ENCODE data around the gene AVL9. TPM values are rescaled to one million over a fixed set of nuclear protein-coding genes. Genes with fewer than 3 reads are reported as not detected.

AVL9 gene
- total RNA-seq, result 10 to 100 TPM; 27.7 to 54.4 (median 42.3) TPM

DNA sequence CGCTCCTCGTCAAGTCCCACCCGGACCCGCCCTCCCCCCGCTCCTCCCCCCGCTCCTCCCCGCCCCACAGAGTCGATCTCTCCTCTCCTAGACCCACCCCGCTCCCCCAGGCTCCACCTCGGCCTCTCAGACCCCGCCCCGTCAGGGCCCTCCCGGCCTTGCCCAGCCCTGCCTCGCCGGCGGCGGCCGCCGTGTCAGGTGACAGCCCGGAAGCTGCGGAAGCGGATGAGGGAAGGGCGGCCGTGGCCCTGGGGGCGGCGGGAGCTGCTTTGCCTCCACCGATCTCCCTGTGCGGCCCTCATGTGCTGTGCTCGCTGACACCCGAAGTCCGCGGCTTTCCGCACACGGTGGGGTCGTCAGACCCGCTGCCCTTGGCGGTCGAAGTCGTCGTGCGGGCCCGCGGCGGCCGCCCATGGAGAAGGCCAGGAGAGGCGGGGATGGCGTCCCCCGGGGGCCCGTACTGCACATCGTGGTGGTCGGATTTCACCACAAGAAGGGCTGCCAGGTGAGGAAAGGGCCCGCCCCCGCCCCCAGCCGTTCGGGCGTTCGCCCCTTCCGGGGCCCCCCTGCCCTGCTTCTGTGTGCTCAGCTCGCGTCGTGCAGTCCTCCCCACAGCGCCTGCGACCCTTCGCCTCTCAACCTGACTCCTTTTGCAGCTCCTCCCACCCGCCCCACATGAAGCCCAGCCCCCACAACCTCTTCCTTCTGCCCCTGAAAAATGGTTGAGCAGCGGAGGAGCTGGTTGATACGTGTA lies at the start of gene AVL9:
Gene AVL9 (plus strand): TSS at position 192 of the 754 bp plus-strand sequence. CDS start 221 bp downstream, at position 413.
- TF ChIP-seq POLR2AphosphoS5 (IDR thresholded peaks at IDR 0.05), result peak; percentile 95 to 96 (median 96)
- TF ChIP-seq POLR2A (IDR thresholded peaks at IDR 0.05), result peak; percentile 65
- TF ChIP-seq CTCF (IDR thresholded peaks at IDR 0.05), result no peak
- DNase-seq (ENCODE audit: low spot score in 2 of 2), result peak; percentile 97 to 98
- Histone ChIP-seq H3K27me3 (no peaks in the 10 kb centered on the region), H3K4me1 (peaks cover 0 to under 1% of the 10 kb centered on the region in 2 donors), H3K27ac (peak within 1 kb of the TSS; percentile 98 to 99), H3K4me3 (peak within 1 kb of the TSS; percentile 88 to 99 (median 93)), H3K9me3 (no peaks in the 10 kb centered on the region), H3K36me3 (no peaks in the 10 kb centered on the region)
- intact Hi-C loops (cut with DNase I; ENCODE audit: low total_unique reads), result no loop called here

GRCh38 chr7:32447218-32447617 lies 48.1 kb upstream of the AVL9 start:
- no peak for TF ChIP-seq POLR2A (IDR thresholded peaks at IDR 0.05)
- TF ChIP-seq POLR2AphosphoS5 (IDR thresholded peaks at IDR 0.05), result no peak
- no peak for TF ChIP-seq CTCF (IDR thresholded peaks at IDR 0.05)
- no peak overlapping the region for H3K4me3 ChIP-seq
- peaks cover 0 to 7% of the 10 kb centered on the region in 2 donors for H3K9me3 ChIP-seq
- H3K27me3 ChIP-seq, result no peaks in the 10 kb centered on the region
- H3K27ac ChIP-seq, result no peak overlapping the region
- no peaks in the 10 kb centered on the region for H3K36me3 ChIP-seq
- DNase-seq (ENCODE audit: low spot score in 2 of 2), result no peak
- intact Hi-C loops (cut with DNase I; ENCODE audit: low total_unique reads), result no loop called here
- no peaks in the 10 kb centered on the region for H3K4me1 ChIP-seq

GRCh38 chr7:32453341-32454011 lies 41.8 kb upstream of the AVL9 start:
- no peak for DNase-seq (ENCODE audit: low spot score in 2 of 2)
- Histone ChIP-seq H3K4me1 (no peaks in the 10 kb centered on the region), H3K36me3 (no peaks in the 10 kb centered on the region), H3K9me3 (no peaks in the 10 kb centered on the region), H3K4me3 (no peak overlapping the region), H3K27me3 (no peaks in the 10 kb centered on the region), H3K27ac (no peak overlapping the region)
- intact Hi-C loops (cut with DNase I; ENCODE audit: low total_unique reads), result no loop called here
- TF ChIP-seq POLR2AphosphoS5 (IDR thresholded peaks at IDR 0.05) (no peak), POLR2A (IDR thresholded peaks at IDR 0.05) (no peak), CTCF (IDR thresholded peaks at IDR 0.05) (no peak)

DNA sequence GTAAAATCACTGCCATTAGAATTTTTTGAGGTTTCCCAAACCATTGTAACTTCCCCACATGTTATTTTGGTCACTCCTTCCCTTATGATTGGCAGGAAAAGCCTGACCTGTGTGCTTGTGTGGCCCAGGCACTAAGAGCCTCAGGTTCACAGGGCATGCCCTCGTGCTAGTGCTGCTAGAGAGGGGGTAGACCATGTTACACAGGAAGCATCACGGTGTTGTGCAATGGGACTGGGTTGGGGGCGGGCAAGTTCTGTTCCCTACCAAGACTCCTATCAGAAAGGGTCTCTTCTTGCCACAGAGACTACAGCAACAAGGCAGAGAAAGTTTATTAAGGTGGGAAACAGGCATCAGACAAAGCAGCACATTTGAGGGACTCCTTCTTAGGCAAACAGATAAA lies 37.3 kb upstream of the AVL9 start:
- no peak overlapping the region for H3K27ac ChIP-seq
- H3K27me3 ChIP-seq, result no peaks in the 10 kb centered on the region
- no peaks in the 10 kb centered on the region for H3K4me1 ChIP-seq
- no peak overlapping the region for H3K4me3 ChIP-seq
- TF ChIP-seq CTCF (IDR thresholded peaks at IDR 0.05) (no peak), POLR2A (IDR thresholded peaks at IDR 0.05) (no peak), POLR2AphosphoS5 (IDR thresholded peaks at IDR 0.05) (no peak)
- no peaks in the 10 kb centered on the region for H3K36me3 ChIP-seq
- intact Hi-C loops (cut with DNase I; ENCODE audit: low total_unique reads), result no loop called here
- no peaks in the 10 kb centered on the region for H3K9me3 ChIP-seq
- no peak for DNase-seq (ENCODE audit: low spot score in 2 of 2)

- Histone ChIP-seq H3K27me3 (no peaks in the 10 kb centered on the region), H3K9me3 (no peaks in the 10 kb centered on the region), H3K4me1 (no peaks in the 10 kb centered on the region), H3K36me3 (no peaks in the 10 kb centered on the region), H3K27ac (no peak overlapping the region), H3K4me3 (no peak overlapping the region)
- TF ChIP-seq CTCF (IDR thresholded peaks at IDR 0.05), result no peak
- TF ChIP-seq POLR2A (IDR thresholded peaks at IDR 0.05), result no peak
- TF ChIP-seq POLR2AphosphoS5 (IDR thresholded peaks at IDR 0.05), result no peak
- intact Hi-C loops (cut with DNase I; ENCODE audit: low total_unique reads), result no loop called here
- no peak for DNase-seq (ENCODE audit: low spot score in 2 of 2)
Observed at GRCh38 chr7:32459788-32460187, 35.5 kb upstream of the AVL9 start.

Measured in breast epithelium (tissue), 4 donors.